WTC11 (cell line): ENCODE data around the gene TUBA4B. TPM values are rescaled to one million over a fixed set of nuclear protein-coding genes. Genes with fewer than 3 reads are reported as not detected.

Experiments used
- ATAC-seq: fragments of 200-7000 bp; cut with Tn5 transposase; 2 replicates; pipeline ENCODE4 v1.10.0; 2021; ENCODE audit warnings: mild to moderate bottlenecking, moderate library complexity
- CTCF ChIA-PET: fragments of 300-600 bp; sonication (Branson Sonifier 250); formaldehyde crosslinking; loops from one replicate; lab custom pipeline; 2021; ENCODE audit warnings: antibody characterized with exemption; lab: Charles Lee
- POLR2A ChIA-PET: fragments of 350-600 bp; sonication (Branson Sonifier 250); formaldehyde crosslinking; loops from one replicate; lab custom pipeline; 2021; ENCODE audit warnings: antibody characterized with exemption; lab: Charles Lee
- DNase-seq: peaks from one replicate; pipeline ENCODE4 v3.0.0; 2021; ENCODE audit warnings: low spot score
- H3K27ac Mint-ChIP-seq: 2 replicates; pipeline ENCODE4 v1.8.0; 2021; ENCODE audit warnings: mixed read lengths
- H3K27me3 Mint-ChIP-seq: 2 replicates; pipeline ENCODE4 v1.8.0; 2021; ENCODE audit warnings: low read depth, mild to moderate bottlenecking, moderate library complexity, mixed read lengths
- H3K36me3 Mint-ChIP-seq: 2 replicates; pipeline ENCODE4 v1.8.0; 2021; ENCODE audit warnings: mixed read lengths
- H3K4me1 Mint-ChIP-seq: 2 replicates; pipeline ENCODE4 v1.8.0; 2022; ENCODE audit warnings: mixed read lengths
- H3K4me3 Mint-ChIP-seq: 2 replicates; pipeline ENCODE4 v1.8.0; 2021; ENCODE audit warnings: mild to moderate bottlenecking, moderate library complexity, mixed read lengths
- H3K9me3 Mint-ChIP-seq: 2 replicates; pipeline ENCODE4 v1.8.0; 2021; ENCODE audit warnings: mixed read lengths
- CBFB ChIP-seq: sonication (generic); formaldehyde crosslinking; IDR thresholded peaks from 2 replicates; pipeline ENCODE4 v1.8.1; 2022; ENCODE audit warnings: mild to moderate bottlenecking, low read depth, missing genetic modification reagents
- ELF4 ChIP-seq: sonication (generic); formaldehyde crosslinking; IDR thresholded peaks from 2 replicates; pipeline ENCODE4 v1.8.1; 2022; ENCODE audit warnings: low read depth, mild to moderate bottlenecking, moderate library complexity, missing genetic modification reagents
- GABPB1 ChIP-seq: sonication (generic); formaldehyde crosslinking; IDR thresholded peaks from 2 replicates; pipeline ENCODE4 v1.8.1; 2023; ENCODE audit warnings: mild to moderate bottlenecking, missing genetic modification reagents
- GRHL2 ChIP-seq: fragments of 250-450 bp; sonication (Bioruptor Pico); IDR thresholded peaks from 2 replicates; pipeline ENCODE4 v1.8.0; 2022; ENCODE audit warnings: mild to moderate bottlenecking, moderate library complexity; ENCODE audit not compliant: insufficient replicate concordance, severe bottlenecking
- KAT7 ChIP-seq: sonication (generic); formaldehyde crosslinking; IDR thresholded peaks from 2 replicates; pipeline ENCODE4 v1.8.1; 2023; ENCODE audit warnings: missing genetic modification reagents, mild to moderate bottlenecking, borderline replicate concordance
- NFATC4 ChIP-seq: fragments of 250-450 bp; sonication (Bioruptor Pico); IDR thresholded peaks from 2 replicates; pipeline ENCODE4 v1.9.0; 2021; ENCODE audit warnings: mild to moderate bottlenecking
- NR3C1 ChIP-seq: sonication (generic); formaldehyde crosslinking; conservative IDR thresholded peaks from 2 replicates; pipeline ENCODE4 v1.8.1; 2023; ENCODE audit warnings: low read depth, mild to moderate bottlenecking, missing genetic modification reagents
- RELA ChIP-seq: sonication (generic); formaldehyde crosslinking; IDR thresholded peaks from 2 replicates; pipeline ENCODE4 v1.8.1; 2022; ENCODE audit warnings: missing genetic modification reagents, mild to moderate bottlenecking, borderline replicate concordance
- SMAD3 ChIP-seq: sonication (generic); formaldehyde crosslinking; IDR thresholded peaks from 2 replicates; pipeline ENCODE4 v1.8.0; 2022; ENCODE audit warnings: missing genetic modification reagents, mild to moderate bottlenecking, borderline replicate concordance
- SMAD4 ChIP-seq: sonication (generic); formaldehyde crosslinking; IDR thresholded peaks from 2 replicates; pipeline ENCODE4 v1.8.0; 2022; ENCODE audit warnings: mild to moderate bottlenecking, missing genetic modification reagents
- SOX15 ChIP-seq: fragments of 250-450 bp; sonication (Bioruptor Pico); IDR thresholded peaks from 2 replicates; pipeline ENCODE4 v1.9.0; 2021; ENCODE audit warnings: mild to moderate bottlenecking
- SP1 ChIP-seq: sonication (generic); formaldehyde crosslinking; conservative IDR thresholded peaks from 2 replicates; pipeline ENCODE4 v1.8.1; 2022; ENCODE audit warnings: missing genetic modification reagents
- TEAD4 ChIP-seq: sonication (generic); formaldehyde crosslinking; IDR thresholded peaks from 2 replicates; pipeline ENCODE4 v1.8.0; 2022; ENCODE audit warnings: mild to moderate bottlenecking, missing genetic modification reagents
- ZNF121 ChIP-seq: sonication (generic); formaldehyde crosslinking; IDR thresholded peaks from 2 replicates; pipeline ENCODE4 v1.8.0; 2023; ENCODE audit warnings: missing genetic modification reagents
- ZNF138 ChIP-seq: sonication (generic); formaldehyde crosslinking; conservative IDR thresholded peaks from 2 replicates; pipeline ENCODE4 v1.8.1; 2022; ENCODE audit warnings: mild to moderate bottlenecking, moderate library complexity, missing genetic modification reagents
- ZNF219 ChIP-seq: sonication (generic); formaldehyde crosslinking; IDR thresholded peaks from 2 replicates; pipeline ENCODE4 v1.8.0; 2023; ENCODE audit warnings: missing genetic modification reagents, mild to moderate bottlenecking, borderline replicate concordance
- ZNF263 ChIP-seq: sonication (generic); formaldehyde crosslinking; IDR thresholded peaks from 2 replicates; pipeline ENCODE4 v1.8.1; 2022; ENCODE audit warnings: low read depth, mild to moderate bottlenecking, moderate library complexity, missing genetic modification reagents
- total RNA-seq: library from RNA; stranded (reverse); gene quantifications from 3 replicates; pipeline ENCODE4 v1.2.3, GENCODE V29; 2021
- TF ChIP-seq, protein P1 (sequence below): sonication (generic); formaldehyde crosslinking; IDR thresholded peaks from 2 replicates; pipeline ENCODE4 v1.8.1; 2023; ENCODE audit warnings: mild to moderate bottlenecking, missing genetic modification reagents, borderline replicate concordance
- TF ChIP-seq, protein P2 (sequence below): fragments of 250-450 bp; sonication (Bioruptor Pico); IDR thresholded peaks from 2 replicates; pipeline ENCODE4 v1.9.0; 2021; ENCODE audit warnings: moderate library complexity, mild to moderate bottlenecking, inconsistent platforms, borderline replicate concordance
- TF ChIP-seq, protein P3 (sequence below): sonication (generic); formaldehyde crosslinking; IDR thresholded peaks from 2 replicates; pipeline ENCODE4 v1.8.0; 2022; ENCODE audit warnings: mild to moderate bottlenecking, missing genetic modification reagents
- TF ChIP-seq, protein P4 (sequence below): sonication (generic); formaldehyde crosslinking; IDR thresholded peaks from 2 replicates; pipeline ENCODE4 v1.8.1; 2023; ENCODE audit warnings: mild to moderate bottlenecking, missing genetic modification reagents
- TF ChIP-seq, protein P5 (sequence below): sonication (generic); formaldehyde crosslinking; IDR thresholded peaks from 2 replicates; pipeline ENCODE4 v1.8.0; 2023; ENCODE audit warnings: missing genetic modification reagents
- TF ChIP-seq, protein P6 (sequence below): sonication (generic); formaldehyde crosslinking; IDR thresholded peaks from 2 replicates; pipeline ENCODE4 v1.8.0; 2022; ENCODE audit warnings: mild to moderate bottlenecking, missing genetic modification reagents

The TUBA4B gene
- total RNA-seq, 1 experiment from 2014 or later, result 0.20 TPM

DNA sequence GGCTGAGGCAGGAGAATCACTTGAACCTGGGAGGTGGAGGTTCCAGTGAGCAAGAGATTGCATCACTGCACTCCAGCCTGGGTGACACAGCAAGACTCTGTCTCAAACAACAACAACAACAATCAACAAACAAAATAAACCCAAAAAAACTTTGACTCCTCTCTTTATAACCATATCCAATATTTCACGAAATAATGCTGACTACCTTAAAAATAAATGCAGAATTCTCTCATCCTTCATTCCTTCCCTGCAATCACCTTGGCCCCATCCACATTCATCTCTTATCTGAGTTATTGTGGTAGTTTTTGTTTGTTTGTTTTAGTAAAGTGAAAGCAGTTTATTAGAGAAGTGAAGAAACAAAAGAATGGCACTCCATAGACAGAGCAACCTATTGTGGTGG lies 53.0 kb downstream of the TUBA4B start:
- Mint-ChIP-seq H3K9me3 (no peaks in the 10 kb centered on the region), H3K27ac (no peak overlapping the region), H3K4me1 (peaks cover 15% of the 10 kb centered on the region), H3K4me3 (no peak overlapping the region), H3K27me3 (peaks cover 77% of the 10 kb centered on the region), H3K36me3 (no peaks in the 10 kb centered on the region)
- ATAC-seq (no peak), DNase-seq (no peak)
- CTCF ChIA-PET, result no interaction called here
- TF ChIP-seq ZNF121 (CRISPR knock-in tag), result no peak
- no peak for TF ChIP-seq TEAD4
- TF ChIP-seq, protein P1, sequence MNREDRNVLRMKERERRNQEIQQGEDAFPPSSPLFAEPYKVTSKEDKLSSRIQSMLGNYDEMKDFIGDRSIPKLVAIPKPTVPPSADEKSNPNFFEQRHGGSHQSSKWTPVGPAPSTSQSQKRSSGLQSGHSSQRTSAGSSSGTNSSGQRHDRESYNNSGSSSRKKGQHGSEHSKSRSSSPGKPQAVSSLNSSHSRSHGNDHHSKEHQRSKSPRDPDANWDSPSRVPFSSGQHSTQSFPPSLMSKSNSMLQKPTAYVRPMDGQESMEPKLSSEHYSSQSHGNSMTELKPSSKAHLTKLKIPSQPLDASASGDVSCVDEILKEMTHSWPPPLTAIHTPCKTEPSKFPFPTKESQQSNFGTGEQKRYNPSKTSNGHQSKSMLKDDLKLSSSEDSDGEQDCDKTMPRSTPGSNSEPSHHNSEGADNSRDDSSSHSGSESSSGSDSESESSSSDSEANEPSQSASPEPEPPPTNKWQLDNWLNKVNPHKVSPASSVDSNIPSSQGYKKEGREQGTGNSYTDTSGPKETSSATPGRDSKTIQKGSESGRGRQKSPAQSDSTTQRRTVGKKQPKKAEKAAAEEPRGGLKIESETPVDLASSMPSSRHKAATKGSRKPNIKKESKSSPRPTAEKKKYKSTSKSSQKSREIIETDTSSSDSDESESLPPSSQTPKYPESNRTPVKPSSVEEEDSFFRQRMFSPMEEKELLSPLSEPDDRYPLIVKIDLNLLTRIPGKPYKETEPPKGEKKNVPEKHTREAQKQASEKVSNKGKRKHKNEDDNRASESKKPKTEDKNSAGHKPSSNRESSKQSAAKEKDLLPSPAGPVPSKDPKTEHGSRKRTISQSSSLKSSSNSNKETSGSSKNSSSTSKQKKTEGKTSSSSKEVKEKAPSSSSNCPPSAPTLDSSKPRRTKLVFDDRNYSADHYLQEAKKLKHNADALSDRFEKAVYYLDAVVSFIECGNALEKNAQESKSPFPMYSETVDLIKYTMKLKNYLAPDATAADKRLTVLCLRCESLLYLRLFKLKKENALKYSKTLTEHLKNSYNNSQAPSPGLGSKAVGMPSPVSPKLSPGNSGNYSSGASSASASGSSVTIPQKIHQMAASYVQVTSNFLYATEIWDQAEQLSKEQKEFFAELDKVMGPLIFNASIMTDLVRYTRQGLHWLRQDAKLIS (CRISPR knock-in tag), result no peak
- TF ChIP-seq, protein P2, sequence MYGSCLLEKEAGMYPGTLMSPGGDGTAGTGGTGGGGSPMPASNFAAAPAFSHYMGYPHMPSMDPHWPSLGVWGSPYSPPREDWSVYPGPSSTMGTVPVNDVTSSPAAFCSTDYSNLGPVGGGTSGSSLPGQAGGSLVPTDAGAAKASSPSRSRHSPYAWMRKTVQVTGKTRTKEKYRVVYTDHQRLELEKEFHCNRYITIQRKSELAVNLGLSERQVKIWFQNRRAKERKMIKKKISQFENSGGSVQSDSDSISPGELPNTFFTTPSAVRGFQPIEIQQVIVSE, result no peak
- no peak for TF ChIP-seq ZNF263 (CRISPR knock-in tag)
- no peak for TF ChIP-seq SMAD3 (CRISPR knock-in tag)
- TF ChIP-seq NFATC4 (CRISPR knock-in tag), result no peak
- POLR2A ChIA-PET, result no interaction called here

DNA sequence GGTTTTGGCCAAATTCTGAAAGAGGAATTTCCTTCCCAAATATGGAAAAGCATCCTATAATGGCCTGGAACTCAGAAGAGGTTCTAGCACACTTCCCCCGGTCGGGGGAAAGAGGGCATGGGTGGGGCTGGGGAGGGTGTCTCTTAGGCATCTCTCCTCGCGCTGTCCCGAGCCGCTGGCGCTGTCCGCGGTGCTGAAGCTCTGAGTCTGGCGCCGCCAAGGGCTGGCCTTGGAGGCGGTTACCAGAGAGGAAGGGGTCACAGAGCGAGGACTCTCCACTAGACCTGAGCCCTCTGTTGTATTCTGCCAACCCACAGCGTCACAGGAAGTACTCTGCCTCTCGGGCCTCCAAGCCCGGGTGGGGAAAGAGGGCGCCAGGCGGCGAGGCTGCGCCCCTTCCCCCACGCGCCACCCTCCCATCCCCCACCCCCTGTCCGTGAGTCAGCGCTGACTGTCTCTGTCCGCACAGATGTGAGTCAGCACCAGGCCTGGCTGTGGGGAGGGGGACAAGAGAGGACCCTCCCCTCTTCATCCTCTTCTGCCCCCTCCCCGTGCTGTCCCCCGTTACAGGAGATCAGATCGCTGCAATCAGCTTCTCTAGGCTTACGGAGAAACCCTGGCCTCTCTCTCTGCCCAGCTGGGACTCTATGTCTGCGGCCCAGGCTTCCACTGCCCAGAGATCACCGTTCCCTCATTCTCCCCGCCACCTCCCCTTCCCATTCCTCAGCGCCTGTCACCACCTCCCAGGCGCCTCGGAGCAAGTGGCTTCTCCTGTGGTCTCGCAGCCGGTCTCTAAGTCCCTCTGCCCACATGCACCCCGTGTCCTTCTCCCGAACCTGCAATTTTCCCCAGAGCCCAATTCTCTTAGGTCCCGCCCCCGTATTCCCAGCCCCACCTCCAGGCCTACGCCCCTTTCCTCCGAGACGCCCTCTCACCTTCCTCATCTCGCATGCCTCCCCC lies 55.4 kb downstream of the TUBA4B start:
- no peaks in the 10 kb centered on the region for H3K36me3 Mint-ChIP-seq
- H3K4me1 Mint-ChIP-seq, result peaks cover 22% of the 10 kb centered on the region
- POLR2A ChIA-PET, result interaction anchor here (0.7 kb wide), 1 partner anchor 22 kb away, joined by 3 read pairs; no protein-coding TSS in a partner anchor
- H3K9me3 Mint-ChIP-seq, result peaks cover 3% of the 10 kb centered on the region
- DNase-seq, result peak; percentile 94
- CTCF ChIA-PET, result interaction anchor here (0.9 to 2.4 kb wide), 13 partner anchors 10 to 328 kb away, joined by 3 to 19 read pairs (median 5); no protein-coding TSS in a partner anchor
- H3K27ac Mint-ChIP-seq, result no peak overlapping the region
- ATAC-seq, result peak; percentile 75
- H3K27me3 Mint-ChIP-seq, result peaks cover 63% of the 10 kb centered on the region
- H3K4me3 Mint-ChIP-seq, result peak overlapping the region; percentile 85
- no peak for TF ChIP-seq NR3C1
- TF ChIP-seq RELA (CRISPR knock-in tag), result peak; percentile 82; the same call in 1 of the 2 replicates
- TF ChIP-seq, protein P3, sequence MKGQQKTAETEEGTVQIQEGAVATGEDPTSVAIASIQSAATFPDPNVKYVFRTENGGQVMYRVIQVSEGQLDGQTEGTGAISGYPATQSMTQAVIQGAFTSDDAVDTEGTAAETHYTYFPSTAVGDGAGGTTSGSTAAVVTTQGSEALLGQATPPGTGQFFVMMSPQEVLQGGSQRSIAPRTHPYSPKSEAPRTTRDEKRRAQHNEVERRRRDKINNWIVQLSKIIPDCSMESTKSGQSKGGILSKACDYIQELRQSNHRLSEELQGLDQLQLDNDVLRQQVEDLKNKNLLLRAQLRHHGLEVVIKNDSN (CRISPR knock-in tag), result peak; percentile 70; the same call in 1 of the 2 replicates
- TF ChIP-seq, protein P4, sequence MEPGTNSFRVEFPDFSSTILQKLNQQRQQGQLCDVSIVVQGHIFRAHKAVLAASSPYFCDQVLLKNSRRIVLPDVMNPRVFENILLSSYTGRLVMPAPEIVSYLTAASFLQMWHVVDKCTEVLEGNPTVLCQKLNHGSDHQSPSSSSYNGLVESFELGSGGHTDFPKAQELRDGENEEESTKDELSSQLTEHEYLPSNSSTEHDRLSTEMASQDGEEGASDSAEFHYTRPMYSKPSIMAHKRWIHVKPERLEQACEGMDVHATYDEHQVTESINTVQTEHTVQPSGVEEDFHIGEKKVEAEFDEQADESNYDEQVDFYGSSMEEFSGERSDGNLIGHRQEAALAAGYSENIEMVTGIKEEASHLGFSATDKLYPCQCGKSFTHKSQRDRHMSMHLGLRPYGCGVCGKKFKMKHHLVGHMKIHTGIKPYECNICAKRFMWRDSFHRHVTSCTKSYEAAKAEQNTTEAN (CRISPR knock-in tag), result peak; percentile 78; the same call in 1 of the 2 replicates
- peak; percentile 71; the same call in 1 of the 2 replicates for TF ChIP-seq CBFB (CRISPR knock-in tag)
- TF ChIP-seq SMAD4 (CRISPR knock-in tag), result peak; percentile 89
- TF ChIP-seq SOX15 (CRISPR knock-in tag), result no peak
- TF ChIP-seq GRHL2 (CRISPR knock-in tag), result no peak
- TF ChIP-seq, protein P5, sequence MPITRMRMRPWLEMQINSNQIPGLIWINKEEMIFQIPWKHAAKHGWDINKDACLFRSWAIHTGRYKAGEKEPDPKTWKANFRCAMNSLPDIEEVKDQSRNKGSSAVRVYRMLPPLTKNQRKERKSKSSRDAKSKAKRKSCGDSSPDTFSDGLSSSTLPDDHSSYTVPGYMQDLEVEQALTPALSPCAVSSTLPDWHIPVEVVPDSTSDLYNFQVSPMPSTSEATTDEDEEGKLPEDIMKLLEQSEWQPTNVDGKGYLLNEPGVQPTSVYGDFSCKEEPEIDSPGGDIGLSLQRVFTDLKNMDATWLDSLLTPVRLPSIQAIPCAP (CRISPR knock-in tag), result peak; percentile 73; the same call in 1 of the 2 replicates
- peak; percentile 58; the same call in 1 of the 2 replicates for TF ChIP-seq SP1 (CRISPR knock-in tag)
- TF ChIP-seq KAT7 (CRISPR knock-in tag), result peak; percentile 77; the same call in 1 of the 2 replicates
- peak; percentile 91; the same call in 1 of the 2 replicates for TF ChIP-seq ZNF219 (CRISPR knock-in tag)
- peak; percentile 77 for TF ChIP-seq GABPB1 (CRISPR knock-in tag)
- TF ChIP-seq ELF4 (CRISPR knock-in tag), result 0 out of 2 replicates have a peak, but pooled peaks have one; percentile 25
- no peak for TF ChIP-seq ZNF138 (CRISPR knock-in tag)
- TF ChIP-seq, protein P6, sequence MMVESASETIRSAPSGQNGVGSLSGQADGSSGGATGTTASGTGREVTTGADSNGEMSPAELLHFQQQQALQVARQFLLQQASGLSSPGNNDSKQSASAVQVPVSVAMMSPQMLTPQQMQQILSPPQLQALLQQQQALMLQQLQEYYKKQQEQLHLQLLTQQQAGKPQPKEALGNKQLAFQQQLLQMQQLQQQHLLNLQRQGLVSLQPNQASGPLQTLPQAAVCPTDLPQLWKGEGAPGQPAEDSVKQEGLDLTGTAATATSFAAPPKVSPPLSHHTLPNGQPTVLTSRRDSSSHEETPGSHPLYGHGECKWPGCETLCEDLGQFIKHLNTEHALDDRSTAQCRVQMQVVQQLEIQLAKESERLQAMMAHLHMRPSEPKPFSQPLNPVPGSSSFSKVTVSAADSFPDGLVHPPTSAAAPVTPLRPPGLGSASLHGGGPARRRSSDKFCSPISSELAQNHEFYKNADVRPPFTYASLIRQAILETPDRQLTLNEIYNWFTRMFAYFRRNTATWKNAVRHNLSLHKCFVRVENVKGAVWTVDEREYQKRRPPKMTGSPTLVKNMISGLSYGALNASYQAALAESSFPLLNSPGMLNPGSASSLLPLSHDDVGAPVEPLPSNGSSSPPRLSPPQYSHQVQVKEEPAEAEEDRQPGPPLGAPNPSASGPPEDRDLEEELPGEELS, result peak; percentile 97
